Adrenal gland (tissue), 5 donors: ENCODE data around the gene SNRNP27.

ENCODE experiments used
- CTCF ChIP-seq, 6 experiments: fragments of 450-650 bp in 4 of 6; fragments of 200-600 bp in 2 of 6; sonication (generic) in 1 of 6; IDR thresholded peaks; 1 replicate in 5 of 6; 2 replicates in 1 of 6; pipeline versions ENCODE4 v1.5.1 to v1.8.0; 2016 to 2021; ENCODE audit warnings: antibody characterized with exemption in 6 of 6, mild to moderate bottlenecking in 2 of 6, moderate library complexity in 1 of 6
- POLR2A ChIP-seq, 2 donors: fragments of 450-650 bp; IDR thresholded peaks; one replicate each; pipeline ENCODE4 v1.6.1; 2017; ENCODE audit warnings: antibody characterized with exemption in 2 of 2, mild to moderate bottlenecking in 2 of 2, moderate library complexity in 1 of 2
- donor health status: DM: no; HTN: no; CAD: no.

GRCh38 chr2:69944756-69945155 lies 51.0 kb downstream of the SNRNP27 start:
- TF ChIP-seq CTCF (IDR thresholded peaks at IDR 0.05) (no peak), POLR2A (IDR thresholded peaks at IDR 0.05) (no peak)
